GM18861 (cell line): ENCODE data around the gene FAM131A.

ENCODE experiments used
- ATAC-seq: cut with Tn5 transposase; IDR thresholded peaks from one replicate; pipeline ENCODE4 v1.9.1; 2021; ENCODE audit not compliant: unreplicated experiment

FAM131A gene

GRCh38 chr3:184375747-184376461 lies 38.5 kb downstream of the FAM131A start:
- no peak for ATAC-seq

- ATAC-seq: no peak
Measured at GRCh38 chr3:184377374-184377773, 40.0 kb downstream of the FAM131A start.

- ATAC-seq: no peak
Measured at GRCh38 chr3:184377882-184378445, 40.6 kb downstream of the FAM131A start, which contains the start of gene THPO. THPO (minus strand) TSS chr3:184378207; CDS start chr3:184376259, 1,948 bp downstream.

- ATAC-seq: no peak
Measured at GRCh38 chr3:184378651-184379357, 41.4 kb downstream of the FAM131A start.

- no peak for ATAC-seq
Measured at GRCh38 chr3:184379358-184380184, 42.2 kb downstream of the FAM131A start, which contains the start of gene CHRD. CHRD (plus strand) TSS chr3:184380054; CDS start chr3:184380319, 265 bp downstream.

- no peak for ATAC-seq
Measured at GRCh38 chr3:184380185-184380626, 42.8 kb downstream of the FAM131A start.

GRCh38 chr3:184380627-184381260 lies 43.3 kb downstream of the FAM131A start:
- ATAC-seq: no peak

- no peak for ATAC-seq
Measured at GRCh38 chr3:184381261-184382224, 44.1 kb downstream of the FAM131A start.

- no peak for ATAC-seq
Measured at GRCh38 chr3:184382326-184383032, 45.1 kb downstream of the FAM131A start.

GRCh38 chr3:184383033-184383740 lies 45.8 kb downstream of the FAM131A start:
- no peak for ATAC-seq

GRCh38 chr3:184384342-184384741 lies 46.9 kb downstream of the FAM131A start:
- ATAC-seq: no peak

GRCh38 chr3:184384856-184385422 lies 47.5 kb downstream of the FAM131A start:
- no peak for ATAC-seq

GRCh38 chr3:184386047-184386806 lies 48.8 kb downstream of the FAM131A start:
- ATAC-seq: no peak

- no peak for ATAC-seq
Measured at GRCh38 chr3:184387174-184387714, 49.8 kb downstream of the FAM131A start.

GRCh38 chr3:184388164-184388935 lies 51.0 kb downstream of the FAM131A start:
- no peak for ATAC-seq

GRCh38 chr3:184388936-184389230 lies 51.5 kb downstream of the FAM131A start:
- ATAC-seq: no peak
